ENCODE data around the gene LHX6.

The LHX6 gene

GRCh38 chr9:122234022-122234748 is 5.4 kb upstream of the LHX6 start:
- FAIRE-seq, result no peak

DNA sequence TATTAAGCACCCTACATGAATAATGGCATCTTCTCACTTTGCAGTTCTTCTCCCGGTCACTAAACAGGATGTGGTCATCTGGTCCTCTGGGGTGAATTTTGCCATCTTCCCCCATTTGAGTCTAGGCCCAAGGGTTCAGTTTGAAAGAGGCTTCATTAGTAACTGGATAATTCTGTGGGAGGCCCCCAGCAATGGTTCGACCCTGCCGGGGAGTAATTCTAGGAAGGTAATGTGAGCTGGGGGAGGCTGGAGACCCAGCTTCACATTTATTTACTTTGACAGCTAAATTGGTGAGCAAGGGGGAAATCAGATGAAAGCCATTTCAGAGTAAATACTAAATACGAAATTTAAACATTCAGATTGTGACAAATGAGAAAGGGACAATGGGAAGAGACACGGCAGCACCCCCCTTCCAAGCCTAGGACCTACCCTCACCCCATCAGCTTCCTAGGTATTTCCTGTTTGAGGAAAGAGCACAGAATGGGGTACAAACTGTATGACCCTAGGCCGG is 4.1 kb upstream of the LHX6 start:
- FAIRE-seq, result no peak

DNA sequence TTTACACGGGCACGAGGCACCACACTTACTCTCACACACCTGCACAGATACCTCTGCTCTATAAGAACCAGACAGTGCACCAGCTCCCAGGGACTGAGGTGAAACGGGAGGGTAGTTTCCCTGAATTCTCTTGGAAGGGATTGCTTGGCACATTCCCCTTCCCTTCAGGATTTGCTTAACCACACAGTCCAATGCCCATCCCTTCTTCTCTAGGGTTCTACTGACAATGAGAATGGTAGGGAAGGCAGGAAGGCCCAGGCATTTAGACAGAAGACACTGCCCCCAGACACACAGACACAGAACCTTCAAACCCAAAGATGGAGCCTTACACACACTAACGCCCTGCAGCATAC is 704 bp upstream of the LHX6 start:
- FAIRE-seq, result no peak

- FAIRE-seq, result no peak
Observed at GRCh38 chr9:122228191-122228567, 578 bp downstream of the LHX6 start.

DNA sequence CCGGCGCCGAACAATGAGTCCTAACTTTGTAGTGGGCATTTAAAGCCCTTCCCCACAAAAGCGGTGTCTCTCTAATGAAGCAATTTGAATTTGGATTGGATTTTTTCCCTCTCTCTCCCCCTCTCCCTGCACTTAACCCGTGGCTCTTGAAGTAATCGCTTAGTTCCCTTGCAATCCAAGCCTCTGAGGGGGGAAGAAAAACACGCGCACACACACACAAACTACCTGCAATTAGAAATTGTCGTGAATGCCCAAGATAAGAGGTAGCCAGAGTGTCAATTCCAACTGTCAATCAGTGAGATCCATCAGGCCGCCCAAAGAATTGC is 1.2 kb downstream of the LHX6 start:
- FAIRE-seq, result no peak

- FAIRE-seq, result no peak
Observed at GRCh38 chr9:122226758-122227574, 1.8 kb downstream of the LHX6 start.

GRCh38 chr9:122226142-122226757 is 2.5 kb downstream of the LHX6 start:
- no peak for FAIRE-seq

- no peak for FAIRE-seq
Observed at GRCh38 chr9:122225312-122226141, 3.2 kb downstream of the LHX6 start.

- no peak for FAIRE-seq
Observed at GRCh38 chr9:122223435-122223834, 5.3 kb downstream of the LHX6 start.

DNA sequence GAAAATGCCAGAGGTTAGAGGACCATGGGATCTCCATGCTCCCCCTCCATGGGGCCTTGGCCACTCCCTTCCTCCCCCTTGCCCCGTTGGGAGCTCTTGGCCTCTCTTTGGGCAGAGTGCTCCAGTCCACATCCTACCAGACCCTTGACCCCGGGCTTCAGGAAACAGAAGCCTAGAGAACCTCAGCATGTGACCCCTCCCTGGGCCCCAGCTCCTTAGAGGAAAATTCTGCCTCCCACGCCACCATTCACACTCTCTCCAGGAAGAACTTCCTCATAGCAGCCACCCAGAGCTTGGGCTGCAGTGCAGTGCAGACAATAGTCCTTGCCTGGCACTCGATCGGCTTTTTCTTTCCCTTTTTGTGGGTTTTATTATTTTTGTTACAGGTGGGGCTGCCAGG is 6.0 kb downstream of the LHX6 start:
- FAIRE-seq, result no peak

DNA sequence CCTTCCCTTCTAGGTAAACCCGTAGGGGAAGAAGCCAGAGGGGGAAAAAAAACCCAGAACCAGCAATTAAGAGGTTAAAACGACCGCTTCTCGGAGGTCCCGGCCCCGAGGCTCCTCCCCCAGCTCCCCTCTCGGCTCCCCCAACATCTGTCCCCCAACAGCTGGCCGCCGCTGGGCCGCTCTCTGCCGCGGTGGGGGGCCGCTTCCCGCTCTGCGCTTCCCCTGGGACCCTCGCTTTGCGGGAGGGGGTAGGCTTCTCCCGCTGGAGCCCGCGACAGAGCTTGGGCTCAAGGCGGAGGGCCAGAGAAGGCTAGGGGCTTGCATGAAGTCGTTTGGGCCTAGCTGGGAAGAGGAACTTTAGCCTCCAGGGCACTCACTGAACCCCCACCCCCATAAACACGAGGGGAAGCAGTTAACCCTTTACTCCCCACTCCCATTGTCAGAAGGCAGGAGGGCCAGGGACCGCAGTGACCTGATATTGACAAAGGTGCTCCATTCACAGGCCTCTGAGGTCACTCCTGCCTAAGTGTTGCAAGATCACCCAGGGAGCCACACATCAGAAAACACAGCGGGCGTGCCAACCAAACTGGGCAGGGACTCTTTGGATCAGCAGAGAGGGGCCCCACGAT is 7.5 kb downstream of the LHX6 start:
- no peak for FAIRE-seq

GRCh38 chr9:122220673-122221182 is 8.0 kb downstream of the LHX6 start:
- no peak for FAIRE-seq

DNA sequence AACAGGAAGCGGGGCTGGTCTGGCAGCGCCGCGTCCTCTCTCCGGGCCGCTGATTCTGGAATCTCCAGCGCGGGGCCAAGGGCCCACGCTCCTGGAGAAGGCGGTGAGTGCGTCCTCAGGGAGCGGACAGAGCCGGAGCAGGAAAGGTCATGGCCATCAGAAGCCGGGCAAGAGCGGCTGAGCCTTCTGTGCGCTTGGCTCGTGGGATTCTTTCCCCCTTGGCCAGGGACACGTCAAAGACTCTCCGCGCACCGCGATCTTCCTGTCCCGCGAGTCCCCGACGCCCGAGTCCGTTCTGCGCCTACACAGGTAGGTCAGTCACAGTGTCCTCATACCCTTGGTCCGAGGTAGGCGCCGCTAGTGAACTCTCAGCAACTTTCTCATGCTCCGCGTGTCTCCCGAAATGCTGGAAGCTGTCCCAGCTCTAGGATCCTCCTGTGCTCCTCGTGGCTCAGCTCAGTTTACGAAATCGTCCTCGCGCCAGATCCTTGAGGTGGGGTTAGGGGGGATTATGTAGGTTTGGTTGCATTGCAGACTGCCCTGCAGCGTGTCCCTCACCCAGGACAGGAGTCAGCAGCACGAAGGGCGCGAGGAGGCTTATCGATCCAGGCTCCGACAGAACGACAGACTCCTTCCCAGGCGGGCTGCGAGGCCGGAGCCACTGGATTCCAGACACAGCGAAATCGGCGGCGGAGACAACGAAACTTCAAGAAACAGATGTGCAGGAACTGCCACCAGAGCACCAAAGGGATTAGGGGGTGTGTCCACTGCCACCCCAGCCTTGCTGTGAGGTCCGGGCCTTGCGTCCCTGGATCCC is 8.7 kb downstream of the LHX6 start:
- no peak for FAIRE-seq

DNA sequence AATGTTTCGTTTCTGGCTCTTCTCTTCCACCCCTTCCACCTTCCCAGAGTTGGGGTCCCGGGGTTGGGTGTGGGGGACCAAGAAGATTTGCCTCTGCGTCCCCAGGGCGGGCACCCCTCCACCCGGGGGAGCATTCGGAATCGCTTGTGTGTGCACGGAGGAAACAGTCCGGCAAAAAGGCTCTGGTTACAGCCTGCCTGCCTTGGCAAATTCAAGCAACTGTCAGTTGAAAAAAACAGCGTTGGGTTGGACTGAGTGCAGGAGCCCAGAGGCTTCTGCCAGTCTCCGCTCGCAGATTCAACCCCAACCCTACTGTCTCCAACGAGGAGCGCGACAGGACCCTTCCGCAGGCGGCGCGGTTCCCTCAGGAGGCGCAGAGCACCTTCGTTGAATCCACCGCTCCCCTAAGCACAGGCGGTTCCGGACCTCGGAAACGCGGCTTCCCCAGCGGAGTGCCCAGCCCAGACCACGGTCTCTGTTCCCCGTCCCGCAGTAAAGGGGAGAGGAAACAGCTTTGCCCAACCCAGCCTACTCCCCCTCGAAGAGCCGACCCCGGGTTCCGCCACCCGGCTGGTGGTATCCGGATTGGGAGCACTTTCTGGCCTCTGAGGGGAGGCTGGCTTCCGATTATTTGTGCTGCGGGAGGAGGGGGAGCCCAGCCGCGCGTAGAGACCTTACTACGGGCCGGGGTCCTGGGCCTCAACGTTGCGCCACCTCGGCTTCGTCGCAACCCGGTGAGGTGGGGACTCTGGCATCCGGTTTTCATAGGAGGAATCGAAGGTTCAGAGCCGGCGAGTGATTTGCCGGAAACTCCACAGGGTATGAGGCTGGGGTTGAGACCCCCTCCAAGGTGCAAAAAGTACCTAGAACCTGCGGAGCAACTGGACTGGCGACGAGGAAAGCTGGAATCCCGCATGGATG is 9.6 kb downstream of the LHX6 start:
- no peak for FAIRE-seq

DNA sequence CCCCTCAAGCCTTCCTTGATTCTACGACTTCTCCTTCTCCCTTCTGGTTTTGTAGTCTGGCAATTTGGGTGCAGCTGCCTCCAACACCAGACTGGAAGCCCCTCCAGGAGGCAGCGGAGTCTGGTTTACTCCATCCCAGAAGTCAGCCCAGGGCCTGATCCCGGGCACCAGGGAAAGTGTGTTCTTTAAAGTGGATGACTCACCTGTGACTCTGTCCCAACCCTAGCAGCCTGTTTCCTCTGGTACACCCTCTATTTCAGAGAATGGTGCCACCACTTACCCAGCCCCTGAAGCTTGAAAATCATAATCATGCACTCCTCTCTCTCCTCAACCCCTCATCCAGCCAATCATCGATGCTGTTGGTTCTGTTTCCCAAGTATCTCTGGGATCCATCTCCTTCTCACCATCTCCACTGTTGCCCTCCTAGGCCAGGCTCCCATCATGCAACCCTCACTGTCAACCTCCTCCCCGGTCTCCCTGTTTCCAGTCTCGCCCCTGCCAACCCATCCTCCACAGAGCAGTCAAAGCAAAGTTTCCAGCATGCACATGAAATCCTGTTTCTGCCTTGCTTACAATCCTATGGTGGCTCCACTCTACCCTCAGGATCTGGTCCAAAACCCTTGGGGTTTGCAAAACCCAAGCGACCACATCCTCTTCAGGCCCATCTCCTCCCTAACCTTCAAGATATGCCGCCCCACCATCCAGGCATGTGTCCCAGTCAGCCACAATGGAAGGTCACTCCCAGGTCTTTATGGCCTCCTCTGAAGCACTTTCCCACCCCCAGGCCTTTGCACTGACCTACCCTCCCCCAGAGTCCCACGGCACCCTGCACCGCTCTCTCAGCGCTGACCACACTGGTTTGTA is 10.5 kb downstream of the LHX6 start:
- no peak for FAIRE-seq

DNA sequence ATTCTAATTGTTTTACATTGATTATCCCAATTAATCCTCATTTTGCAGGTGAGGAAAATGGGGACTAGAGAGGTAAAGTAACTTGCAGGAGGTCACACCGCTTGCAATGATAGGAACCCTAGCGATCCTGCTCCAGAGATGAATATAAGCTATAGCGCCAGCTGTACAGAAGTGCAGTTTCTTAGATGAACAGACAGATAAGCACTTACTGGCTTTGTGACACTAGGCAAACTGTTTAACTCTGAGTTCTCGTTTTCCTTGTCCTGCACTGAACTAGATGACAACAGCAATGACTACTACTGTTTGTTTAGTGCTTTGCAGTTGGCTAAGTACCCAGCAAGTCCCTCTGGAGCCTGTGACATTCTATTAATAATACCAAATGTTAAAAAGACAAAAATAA is 11.1 kb downstream of the LHX6 start:
- no peak for FAIRE-seq

DNA sequence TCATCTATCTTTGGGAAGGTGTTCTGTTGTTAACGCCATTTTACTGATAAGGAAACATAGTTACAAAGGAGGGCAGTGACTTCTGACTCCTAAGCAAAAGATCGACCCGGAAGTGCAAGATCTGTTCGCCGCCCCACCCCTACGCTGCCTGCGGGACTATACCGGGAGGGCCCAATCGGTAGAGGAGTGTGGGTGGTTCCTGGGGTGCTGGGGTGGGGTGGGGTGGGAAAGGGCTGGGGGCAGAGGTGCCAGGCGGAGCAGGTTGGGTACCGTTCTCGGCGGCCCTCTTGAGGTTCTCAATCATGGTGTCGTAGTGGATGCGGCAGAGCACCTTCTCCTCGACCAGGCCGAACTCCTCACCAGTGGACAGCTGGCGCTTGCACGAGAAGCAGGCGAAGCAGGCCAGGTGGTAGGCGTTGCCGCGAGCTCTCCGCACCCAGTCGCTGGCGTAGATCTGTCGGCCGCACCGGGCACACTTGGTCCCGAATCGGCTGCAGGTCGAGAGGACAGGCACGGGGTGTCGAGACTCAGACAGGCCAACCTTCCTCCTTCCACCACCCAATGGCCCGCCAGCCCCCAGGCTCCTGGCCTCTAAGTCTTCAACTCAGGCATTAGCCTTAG is 11.8 kb downstream of the LHX6 start:
- no peak for FAIRE-seq

DNA sequence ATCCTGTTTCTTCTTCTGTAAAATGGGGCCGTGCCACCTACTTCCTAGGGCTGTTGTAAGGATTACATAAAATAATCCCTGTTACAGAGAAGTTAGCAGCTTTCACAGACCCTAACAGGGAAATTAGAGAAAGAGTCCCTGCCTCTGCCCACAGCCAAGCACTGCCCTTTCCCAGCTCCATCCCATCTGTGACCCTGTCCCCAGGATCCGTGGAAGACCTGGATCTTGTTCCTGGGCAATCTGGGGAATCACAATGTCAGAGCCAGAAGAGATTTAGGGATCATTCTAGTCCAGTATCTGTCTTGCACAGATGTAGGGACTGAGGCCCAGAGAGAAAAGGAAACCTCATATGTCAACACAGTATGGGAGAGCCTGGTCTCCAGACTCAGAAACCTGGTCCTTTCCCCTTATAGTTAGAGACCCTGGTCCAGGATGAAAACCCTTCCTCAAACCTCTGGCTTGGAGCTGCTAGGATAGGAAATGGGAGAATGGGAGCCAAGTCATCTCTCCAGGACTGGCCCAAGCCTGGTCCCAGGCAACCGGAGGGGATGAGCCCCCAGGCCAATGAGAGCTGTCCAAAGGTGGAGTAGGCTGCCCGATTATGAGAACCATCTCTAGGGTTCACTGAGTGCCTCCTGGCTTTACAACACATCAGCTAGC is 12.5 kb downstream of the LHX6 start:
- FAIRE-seq, result no peak
